ENCODE data around the gene TTC9C. TPM values are rescaled to one million over a fixed set of nuclear protein-coding genes. Genes with fewer than 3 reads are reported as not detected.

Gene TTC9C
- total and polyA plus RNA-seq, 12 donors: 9.4 to 20.8 (median 13.2) TPM

DNA sequence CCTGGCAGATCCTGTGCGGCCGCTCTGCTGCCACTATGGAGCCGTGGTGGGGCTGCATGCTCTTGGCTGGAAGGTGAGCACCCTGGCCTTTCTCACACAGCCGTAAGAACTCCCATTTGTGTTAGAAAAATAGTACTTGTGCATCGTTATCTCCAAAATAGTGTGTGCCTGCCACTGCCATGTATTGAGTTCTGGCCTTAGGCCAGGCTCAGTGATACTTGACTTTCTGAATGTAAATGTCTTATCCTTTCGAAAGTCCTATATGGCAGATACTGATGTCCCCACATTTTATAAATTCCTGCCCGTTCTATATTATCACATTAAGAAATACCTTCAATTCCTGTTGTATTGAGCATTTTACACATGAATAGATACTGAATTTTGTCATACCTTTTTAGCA lies 54.5 kb downstream of the TTC9C start:
- WGBS, 2 donors: 92% methylated on average over 7 of the region's 7 CpGs
- TF ChIP-seq, protein P1, sequence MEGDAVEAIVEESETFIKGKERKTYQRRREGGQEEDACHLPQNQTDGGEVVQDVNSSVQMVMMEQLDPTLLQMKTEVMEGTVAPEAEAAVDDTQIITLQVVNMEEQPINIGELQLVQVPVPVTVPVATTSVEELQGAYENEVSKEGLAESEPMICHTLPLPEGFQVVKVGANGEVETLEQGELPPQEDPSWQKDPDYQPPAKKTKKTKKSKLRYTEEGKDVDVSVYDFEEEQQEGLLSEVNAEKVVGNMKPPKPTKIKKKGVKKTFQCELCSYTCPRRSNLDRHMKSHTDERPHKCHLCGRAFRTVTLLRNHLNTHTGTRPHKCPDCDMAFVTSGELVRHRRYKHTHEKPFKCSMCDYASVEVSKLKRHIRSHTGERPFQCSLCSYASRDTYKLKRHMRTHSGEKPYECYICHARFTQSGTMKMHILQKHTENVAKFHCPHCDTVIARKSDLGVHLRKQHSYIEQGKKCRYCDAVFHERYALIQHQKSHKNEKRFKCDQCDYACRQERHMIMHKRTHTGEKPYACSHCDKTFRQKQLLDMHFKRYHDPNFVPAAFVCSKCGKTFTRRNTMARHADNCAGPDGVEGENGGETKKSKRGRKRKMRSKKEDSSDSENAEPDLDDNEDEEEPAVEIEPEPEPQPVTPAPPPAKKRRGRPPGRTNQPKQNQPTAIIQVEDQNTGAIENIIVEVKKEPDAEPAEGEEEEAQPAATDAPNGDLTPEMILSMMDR (IDR thresholded peaks at IDR 0.05): no peak
- Histone ChIP-seq H3K4me3 (no peak overlapping the region), H3K27me3 (no peaks in the 10 kb centered on the region), H3K9me3 (no peaks in the 10 kb centered on the region), H3K27ac (no peak overlapping the region), H3K4me1 (peaks cover 4 to 12% (median 12%) of the 10 kb centered on the region in 9 donors), H3K36me3 (peaks cover 0 to 66% (median 8%) of the 10 kb centered on the region in 9 donors)
- DNase-seq (no peak), ATAC-seq (no peak)
- intact Hi-C loops (cut with DNase I): loop anchor here in 1 of 10 donors (10.0 kb wide), 2 partner anchors 52 to 82 kb away; partner anchors contain the start of genes STX5, TEX54 and WDR74

DNA sequence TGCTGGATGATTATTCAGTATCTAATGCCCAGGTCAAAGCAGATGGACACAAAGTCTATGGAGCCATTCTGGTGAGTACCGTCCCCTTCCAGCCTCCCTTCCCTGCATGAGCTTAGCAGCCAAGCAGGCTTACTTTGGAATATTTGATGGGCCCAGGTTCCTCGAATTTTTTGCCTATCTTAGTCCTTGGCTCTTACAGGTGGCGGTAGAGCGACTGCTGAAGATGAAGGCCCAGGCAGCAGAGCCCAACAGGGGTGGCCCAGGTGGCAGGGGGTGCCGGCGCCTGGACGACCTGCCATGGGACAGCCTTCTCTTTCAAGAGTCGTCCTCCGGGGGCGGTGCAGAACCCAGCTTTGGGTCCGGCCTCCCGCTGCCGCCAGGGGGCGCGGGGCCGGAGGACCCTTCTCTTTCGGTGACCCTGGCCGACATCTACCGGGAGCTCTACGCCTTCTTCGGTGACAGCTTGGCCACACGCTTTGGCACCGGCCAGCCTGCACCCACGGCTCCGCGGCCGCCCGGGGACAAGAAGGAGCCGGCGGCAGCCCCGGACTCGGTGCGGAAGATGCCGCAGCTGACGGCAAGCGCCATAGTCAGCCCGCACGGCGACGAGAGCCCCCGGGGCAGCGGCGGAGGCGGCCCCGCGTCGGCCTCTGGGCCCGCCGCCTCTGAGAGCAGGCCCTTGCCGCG lies 58.2 kb downstream of the TTC9C start:
- peak overlapping the region; percentile 91 to 99 (median 97) for H3K27ac ChIP-seq
- TF ChIP-seq, protein P1 (IDR thresholded peaks at IDR 0.05): peak; percentile 85 to 99 (median 95)
- peak overlapping the region; percentile 87 to 96 (median 92) for H3K4me3 ChIP-seq
- H3K27me3 ChIP-seq: no peaks in the 10 kb centered on the region
- peak; percentile 90 to 91 for DNase-seq
- WGBS, 2 donors: 1% methylated on average over 50 to 51 of the region's 51 CpGs
- H3K36me3 ChIP-seq: peaks cover 0 to 57% (median 20%) of the 10 kb centered on the region in 9 donors
- H3K4me1 ChIP-seq: peaks cover 9 to 49% (median 47%) of the 10 kb centered on the region in 9 donors
- intact Hi-C loops (cut with DNase I): loop anchor here (1.0 to 10.0 kb wide), 8 partner anchors 46 to 78 kb away; partner anchors contain the start of genes STX5 (in 3 of the 10), TEX54 (in 3 of the 10) and WDR74 (in 1 of the 10)
- H3K9me3 ChIP-seq: no peaks in the 10 kb centered on the region
- ATAC-seq: peak; percentile 80 to 94 (median 84)

DNA sequence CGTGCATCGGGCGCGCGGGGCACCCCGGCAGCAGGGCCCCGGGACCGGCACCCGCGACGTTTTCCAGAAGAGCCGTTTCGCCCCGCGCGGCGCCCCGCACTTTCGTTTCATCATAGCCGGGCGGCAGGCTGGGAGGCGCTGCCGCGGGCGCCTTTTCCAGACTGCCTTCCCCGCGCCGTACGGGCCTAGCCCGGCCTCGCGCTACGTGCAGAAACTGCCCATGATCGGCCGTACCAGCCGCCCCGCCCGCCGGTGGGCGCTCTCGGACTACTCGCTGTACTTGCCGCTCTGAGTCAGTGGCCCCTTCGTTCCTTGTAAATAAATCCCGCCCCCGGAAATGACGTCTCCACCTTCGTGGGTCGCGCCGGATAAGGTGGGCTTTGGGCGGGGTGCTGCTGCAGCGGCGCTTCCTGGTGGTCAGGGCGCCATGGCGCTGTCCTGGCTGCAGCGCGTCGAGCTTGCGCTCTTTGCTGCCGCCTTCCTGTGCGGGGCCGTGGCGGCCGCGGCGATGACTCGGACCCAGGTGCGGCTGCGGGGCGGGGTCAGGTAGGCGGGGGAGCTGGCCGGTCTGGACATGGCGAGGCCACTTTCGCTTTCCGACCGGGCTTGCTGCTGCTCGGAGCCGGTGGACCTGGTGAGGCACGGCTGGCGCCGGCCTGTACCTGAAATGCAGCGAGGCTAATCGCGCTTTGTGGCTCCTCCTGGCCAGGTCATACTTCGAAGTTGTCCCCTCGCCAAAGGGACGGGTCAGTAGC lies 58.9 kb downstream of the TTC9C start, which contains the start of gene TMEM179B:
Gene TMEM179B, plus strand, starts transcription at position 398 of the 755 bp plus-strand sequence. Its CDS starts 30 bp downstream, at position 428.
- peak; percentile 94 to 99 for DNase-seq
- Histone ChIP-seq H3K36me3 (peaks cover 0 to 54% (median 20%) of the 10 kb centered on the region in 9 donors), H3K4me1 (peaks cover 10 to 54% (median 49%) of the 10 kb centered on the region in 9 donors), H3K27ac (peak within 1 kb of the TSS; percentile 91 to 99 (median 97)), H3K9me3 (no peaks in the 10 kb centered on the region), H3K4me3 (peak within 1 kb of the TSS; percentile 87 to 96 (median 92)), H3K27me3 (no peaks in the 10 kb centered on the region)
- 0 to 1% methylated on average over 88 of the region's 88 CpGs for WGBS, 2 donors
- TF ChIP-seq, protein P1 (IDR thresholded peaks at IDR 0.05): peak in 8 of 9 donors; percentile 4 to 60 (median 38)
- ATAC-seq: peak; percentile 86 to 92 (median 89)
- intact Hi-C loops (cut with DNase I): loop anchor here in 9 of 10 donors (2.0 to 10.0 kb wide), 7 partner anchors 45 to 78 kb away; partner anchors contain the start of genes STX5 (in 3 of the 9), TEX54 (in 3 of the 9) and WDR74 (in 1 of the 9)

Other genes starting within 250 kb of the TTC9C start
- 100 to 1,000 TPM; 259 to 447 (median 386) TPM for gene AHNAK, start 181.7 kb upstream of the TTC9C start, total RNA-seq
- 100 to 1,000 TPM; 101 to 113 TPM for gene AHNAK, start 181.7 kb upstream of the TTC9C start, polyA plus RNA-seq
- 1,000 to 10,000 TPM in 5 of 10 donors, 100 to 1,000 TPM in 5; 784 to 1,131 (median 1,002) TPM for gene EEF1G, start 154.6 kb upstream of the TTC9C start, total RNA-seq
- 1,000 to 10,000 TPM in 1 of 2 donors, 100 to 1,000 TPM in 1; 555 to 1,173 TPM for gene EEF1G, start 154.6 kb upstream of the TTC9C start, polyA plus RNA-seq
- gene TUT1, start 137.0 kb upstream of the TTC9C start, total RNA-seq: 10 to 100 TPM in 8 of 10 donors, 1 to 10 TPM in 2; 8.2 to 17.9 (median 12.3) TPM
- 10 to 100 TPM in 1 of 2 donors, 1 to 10 TPM in 1; 9.3 to 19.2 TPM for gene TUT1, start 137.0 kb upstream of the TTC9C start, polyA plus RNA-seq
- 10 to 100 TPM; 25.0 to 45.3 (median 29.8) TPM for gene MTA2, start 126.6 kb upstream of the TTC9C start, total RNA-seq
- gene MTA2, start 126.6 kb upstream of the TTC9C start, polyA plus RNA-seq: 10 to 100 TPM; 22.1 to 35.3 TPM
- 10 to 100 TPM in 8 of 10 donors, 1 to 10 TPM in 2; 7.7 to 27.2 (median 15.2) TPM for gene EML3, start 115.7 kb upstream of the TTC9C start, total RNA-seq
- 10 to 100 TPM; 18.9 to 50.4 TPM for gene EML3, start 115.7 kb upstream of the TTC9C start, polyA plus RNA-seq
- 1 to 10 TPM in 8 of 10 donors, under 1 TPM in 2; 0.81 to 4.4 (median 1.8) TPM for gene ROM1, start 115.2 kb upstream of the TTC9C start, total RNA-seq
- 1 to 10 TPM; 5.3 to 6.6 TPM for gene ROM1, start 115.2 kb upstream of the TTC9C start, polyA plus RNA-seq
- gene B3GAT3, start 106.5 kb upstream of the TTC9C start, total RNA-seq: 10 to 100 TPM in 7 of 10 donors, 1 to 10 TPM in 3; 6.8 to 20.7 (median 10.6) TPM
- 10 to 100 TPM; 29.5 to 41.2 TPM for gene B3GAT3, start 106.5 kb upstream of the TTC9C start, polyA plus RNA-seq
- 100 to 1,000 TPM in 3 of 10 donors, 10 to 100 TPM in 7; 84.0 to 148 (median 96.7) TPM for gene GANAB, start 81.9 kb upstream of the TTC9C start, total RNA-seq
- gene GANAB, start 81.9 kb upstream of the TTC9C start, polyA plus RNA-seq: 10 to 100 TPM; 53.2 to 87.2 TPM
- gene INTS5, start 75.2 kb upstream of the TTC9C start, total RNA-seq: 10 to 100 TPM in 8 of 10 donors, 1 to 10 TPM in 2; 9.7 to 15.0 (median 10.9) TPM
- gene INTS5, start 75.2 kb upstream of the TTC9C start, polyA plus RNA-seq: 1 to 10 TPM; 2.8 to 8.3 TPM
- gene C11orf98, start 63.3 kb upstream of the TTC9C start, total RNA-seq: 10 to 100 TPM; 25.8 to 41.5 (median 30.0) TPM
- 100 to 1,000 TPM in 1 of 2 donors, 10 to 100 TPM in 1; 75.9 to 210 TPM for gene C11orf98, start 63.3 kb upstream of the TTC9C start, polyA plus RNA-seq
- gene CSKMT, start 63.2 kb upstream of the TTC9C start, total RNA-seq: 1 to 10 TPM; 2.4 to 7.7 (median 4.2) TPM
- 10 to 100 TPM in 1 of 2 donors, 1 to 10 TPM in 1; 8.8 to 15.7 TPM for gene CSKMT, start 63.2 kb upstream of the TTC9C start, polyA plus RNA-seq
- 1 to 10 TPM; 3.9 to 9.5 (median 5.5) TPM for gene UQCC3, start 56.8 kb upstream of the TTC9C start, total RNA-seq
- 10 to 100 TPM; 18.0 to 23.0 TPM for gene UQCC3, start 56.8 kb upstream of the TTC9C start, polyA plus RNA-seq
- gene LBHD1, start 56.2 kb upstream of the TTC9C start, total RNA-seq: 1 to 10 TPM; 1.6 to 4.9 (median 3.0) TPM
- gene LBHD1, start 56.2 kb upstream of the TTC9C start, polyA plus RNA-seq: 1 to 10 TPM; 1.6 to 6.4 TPM
- 100 to 1,000 TPM in 1 of 10 donors, 10 to 100 TPM in 9; 57.8 to 100 (median 81.2) TPM for gene UBXN1, start 49.4 kb upstream of the TTC9C start, total RNA-seq
- gene UBXN1, start 49.4 kb upstream of the TTC9C start, polyA plus RNA-seq: 100 to 1,000 TPM in 1 of 2 donors, 10 to 100 TPM in 1; 83.1 to 175 TPM
- 1 to 10 TPM; 2.0 to 9.5 (median 2.6) TPM for gene LRRN4CL, start 39.0 kb upstream of the TTC9C start, total RNA-seq
- gene LRRN4CL, start 39.0 kb upstream of the TTC9C start, polyA plus RNA-seq: 1 to 10 TPM; 1.9 to 2.8 TPM
- gene BSCL2, start 21.1 kb upstream of the TTC9C start, total RNA-seq: 10 to 100 TPM in 9 of 10 donors, 1 to 10 TPM in 1; 8.5 to 26.8 (median 15.7) TPM
- 10 to 100 TPM; 31.4 to 83.0 TPM for gene BSCL2, start 21.1 kb upstream of the TTC9C start, polyA plus RNA-seq
- gene GNG3, start 20.8 kb upstream of the TTC9C start, total RNA-seq: under 1 TPM in 4 of 10 donors, not detected in 6; 0.26 to 0.34 (median 0.31) TPM
- gene GNG3, start 20.8 kb upstream of the TTC9C start, polyA plus RNA-seq: under 1 TPM in 1 of 2 donors, not detected in 1; 0.16 TPM
- 10 to 100 TPM; 26.9 to 40.9 (median 33.4) TPM for gene HNRNPUL2, start 1.0 kb upstream of the TTC9C start, total RNA-seq
- gene HNRNPUL2, start 1.0 kb upstream of the TTC9C start, polyA plus RNA-seq: 10 to 100 TPM; 21.4 to 35.3 TPM
- 10 to 100 TPM in 4 of 10 donors, 1 to 10 TPM in 6; 7.5 to 14.9 (median 9.6) TPM for gene ZBTB3, start 25.7 kb downstream of the TTC9C start, total RNA-seq
- 1 to 10 TPM; 2.2 to 8.6 TPM for gene ZBTB3, start 25.7 kb downstream of the TTC9C start, polyA plus RNA-seq
- gene POLR2G, start 33.1 kb downstream of the TTC9C start, total RNA-seq: 10 to 100 TPM; 30.9 to 57.0 (median 42.9) TPM
- 100 to 1,000 TPM in 1 of 2 donors, 10 to 100 TPM in 1; 42.1 to 134 TPM for gene POLR2G, start 33.1 kb downstream of the TTC9C start, polyA plus RNA-seq
- 10 to 100 TPM in 3 of 10 donors, 1 to 10 TPM in 7; 7.7 to 14.7 (median 9.0) TPM for gene TAF6L, start 42.9 kb downstream of the TTC9C start, total RNA-seq
- 10 to 100 TPM; 12.7 to 18.9 TPM for gene TAF6L, start 42.9 kb downstream of the TTC9C start, polyA plus RNA-seq
- gene TMEM179B, start 58.9 kb downstream of the TTC9C start, total RNA-seq: 10 to 100 TPM in 8 of 10 donors, 1 to 10 TPM in 2; 9.4 to 27.2 (median 17.4) TPM
- gene TMEM179B, start 58.9 kb downstream of the TTC9C start, polyA plus RNA-seq: 10 to 100 TPM; 24.8 to 54.4 TPM
- gene TMEM223, start 63.5 kb downstream of the TTC9C start, total RNA-seq: 10 to 100 TPM; 21.9 to 28.6 (median 23.5) TPM
- 10 to 100 TPM; 30.9 to 75.3 TPM for gene TMEM223, start 63.5 kb downstream of the TTC9C start, polyA plus RNA-seq
- gene NXF1, start 77.0 kb downstream of the TTC9C start, total RNA-seq: 10 to 100 TPM; 28.3 to 58.7 (median 36.7) TPM
- 10 to 100 TPM; 66.6 to 96.7 TPM for gene NXF1, start 77.0 kb downstream of the TTC9C start, polyA plus RNA-seq
- 10 to 100 TPM; 16.8 to 27.0 (median 19.0) TPM for gene STX5, start 103.6 kb downstream of the TTC9C start, total RNA-seq
- gene STX5, start 103.6 kb downstream of the TTC9C start, polyA plus RNA-seq: 10 to 100 TPM; 13.6 to 31.9 TPM
- gene TEX54, start 104.4 kb downstream of the TTC9C start, total RNA-seq: not detected
- gene TEX54, start 104.4 kb downstream of the TTC9C start, polyA plus RNA-seq: not detected
- gene WDR74, start 111.1 kb downstream of the TTC9C start, total RNA-seq: 10 to 100 TPM; 17.7 to 31.2 (median 22.9) TPM
- 10 to 100 TPM; 48.3 to 62.4 TPM for gene WDR74, start 111.1 kb downstream of the TTC9C start, polyA plus RNA-seq
- 10 to 100 TPM; 32.0 to 78.4 (median 42.6) TPM for gene SLC3A2, start 152.4 kb downstream of the TTC9C start, total RNA-seq
- 100 to 1,000 TPM in 1 of 2 donors, 10 to 100 TPM in 1; 36.2 to 110 TPM for gene SLC3A2, start 152.4 kb downstream of the TTC9C start, polyA plus RNA-seq
- gene CHRM1, start 192.9 kb downstream of the TTC9C start, total RNA-seq: not detected
- not detected for gene CHRM1, start 192.9 kb downstream of the TTC9C start, polyA plus RNA-seq

All from heart right ventricle (tissue), 16 donors.